Spleen (tissue), 11 donors: Measurements from ENCODE around the gene SLC35E4. TPM values are rescaled to one million over a fixed set of nuclear protein-coding genes. Genes with fewer than 3 reads are reported as not detected.

ENCODE experiments used
- DNase-seq: peaks from one replicate; pipeline ENCODE4 v3.0.0-alpha.2; 2020
- H3K27ac ChIP-seq, 8 donors: fragments of 200-600 bp; sonication (generic) in 7 of 8; 1 replicate in 4 of 8; 2 replicates in 4 of 8; pipeline versions ENCODE4 v1.5.0 to v1.8.0; 2016 to 2021; ENCODE audit warnings: inconsistent platforms in 4 of 8, mild to moderate bottlenecking in 4 of 8, moderate library complexity in 1 of 8
- H3K27me3 ChIP-seq, 7 donors: fragments of 200-600 bp; sonication (generic) in 6 of 7; replicated peaks in 1 of 7; 1 replicate in 4 of 7; 2 replicates in 3 of 7; pipeline versions ENCODE4 v1.5.0 to v1.8.0; 2016 to 2021; ENCODE audit warnings: inconsistent platforms in 3 of 7, mild to moderate bottlenecking in 1 of 7
- H3K36me3 ChIP-seq, 6 donors: fragments of 200-600 bp; sonication (generic) in 5 of 6; 1 replicate in 4 of 6; 2 replicates in 2 of 6; pipeline versions ENCODE4 v1.5.0 to v1.8.0; 2016 to 2021; ENCODE audit warnings: inconsistent platforms in 2 of 6
- H3K4me1 ChIP-seq, 6 donors: fragments of 200-600 bp; sonication (generic) in 5 of 6; 1 replicate in 3 of 6; 2 replicates in 3 of 6; pipeline versions ENCODE4 v1.5.0 to v1.8.0; 2016 to 2021; ENCODE audit warnings: inconsistent platforms in 3 of 6
- H3K4me3 ChIP-seq, 8 donors: fragments of 200-600 bp; sonication (generic) in 7 of 8; 1 replicate in 4 of 8; 2 replicates in 4 of 8; pipeline versions ENCODE4 v1.5.0 to v1.8.0; 2016 to 2021; ENCODE audit warnings: inconsistent platforms in 4 of 8, mild to moderate bottlenecking in 4 of 8, moderate library complexity in 2 of 8
- H3K9me3 ChIP-seq, 8 donors: fragments of 200-600 bp; sonication (generic) in 7 of 8; 1 replicate in 4 of 8; 2 replicates in 4 of 8; pipeline versions ENCODE4 v1.5.0 to v1.8.0; 2016 to 2021; ENCODE audit warnings: inconsistent platforms in 4 of 8
- CTCF ChIP-seq, 11 experiments: fragments of 200-600 bp in 7 of 11; fragments of 450-650 bp in 4 of 11; sonication (generic) in 4 of 11; IDR thresholded peaks in 8 of 11; conservative IDR thresholded peaks in 3 of 11; 1 replicate in 7 of 11; 2 replicates in 4 of 11; pipeline versions ENCODE4 v1.4.0 to v1.8.0; 2016 to 2021; ENCODE audit warnings: antibody characterized with exemption in 11 of 11, inconsistent platforms in 4 of 11, mild to moderate bottlenecking in 1 of 11
- POLR2A ChIP-seq, 3 donors: fragments of 450-650 bp; IDR thresholded peaks; one replicate each; pipeline ENCODE4 v1.5.1; 2017; ENCODE audit warnings: antibody characterized with exemption in 3 of 3, mild to moderate bottlenecking in 1 of 3
- POLR2AphosphoS5 ChIP-seq, 3 donors: sonication (generic); formaldehyde crosslinking; IDR thresholded peaks; one replicate each; pipeline ENCODE4 v1.5.1; 2017; ENCODE audit warnings: antibody characterized with exemption in 3 of 3
- WGBS, 5 donors: extraction: QIAGEN DNeasy Blood & Tissue Kit in 3 of 5; methylation state at CpG; one replicate each; pipeline versions ENCODE4 v1.1.5 to v1.1.7; 2013 to 2018; 5-methylcytosine and 5-hydroxymethylcytosine counted together
- intact Hi-C: fragments of 100-400 bp; cut with DNase I; formaldehyde crosslinking; loops from one replicate; pipeline ENCODE4 v1.15.0; 2023; ENCODE audit warnings: low total_unique reads
- polyA plus RNA-seq, 3 donors: library from polyadenylated mRNA; stranded (reverse); fragments of 200-250 nt; gene quantifications; one replicate each; pipeline ENCODE4 v1.2.1, GENCODE V29; 2013
- total RNA-seq, 7 donors: library from RNA; depleted of rRNA in 3 of 7; stranded (reverse); fragments of >200 nt in 3 of 7; fragmentation: NEBNext Ultra II Directional in 4 of 7; extraction: Animal tissue kit (Norgen Biotek cat#: 25700) in 4 of 7; gene quantifications; one replicate each; pipeline versions ENCODE4 v1.1.0 to v1.2.1, GENCODE V29; 2016 to 2021
- donor health status: healthy with polysubstance abuse.
- donor health status: DM: no; HTN: no; CAD: no; lungs with moderate emphysema.
- donor health status: DM: no; HTN: no; CAD: no.
- donor health status: Bipolar disorder and iron deficiency.
- donor health status: healthy.
- donor health status: DM: no; HTN: no; CAD: no.
- donor health status: DM: yes; HTN: yes; CAD: no.

The SLC35E4 gene
- total and polyA plus RNA-seq, 10 donors: 0.37 to 6.7 (median 2.8) TPM

GRCh38 chr22:30601464-30601863 is 34.1 kb upstream of the SLC35E4 start:
- H3K4me3 ChIP-seq: no peak overlapping the region
- H3K27me3 ChIP-seq: no peaks in the 10 kb centered on the region
- H3K36me3 ChIP-seq: peaks cover 0 to 9% (median 0%) of the 10 kb centered on the region in 6 donors
- peaks cover 7 to 16% (median 13%) of the 10 kb centered on the region in 6 donors for H3K4me1 ChIP-seq
- TF ChIP-seq POLR2AphosphoS5 (IDR thresholded peaks at IDR 0.05): no peak
- no peak for TF ChIP-seq POLR2A (IDR thresholded peaks at IDR 0.05)
- no peak for TF ChIP-seq CTCF (IDR thresholded peaks at IDR 0.05 in 8 of 11, conservative IDR thresholded peaks at IDR 0.05 in 3 of 11)
- intact Hi-C loops: no loop called here
- WGBS, 5 donors: 84 to 91% (median 86%) methylated on average over 5 of the region's 5 CpGs
- DNase-seq: no peak
- no peak overlapping the region for H3K27ac ChIP-seq
- H3K9me3 ChIP-seq: no peaks in the 10 kb centered on the region

- Histone ChIP-seq H3K27me3 (no peaks in the 10 kb centered on the region), H3K9me3 (no peaks in the 10 kb centered on the region), H3K4me3 (no peak overlapping the region), H3K4me1 (peaks cover 7 to 21% (median 18%) of the 10 kb centered on the region in 6 donors), H3K36me3 (peaks cover 0 to 9% (median 0%) of the 10 kb centered on the region in 6 donors), H3K27ac (no peak overlapping the region)
- intact Hi-C loops: no loop called here
- WGBS, 5 donors: 48 to 67% (median 59%) methylated on average over 3 of the region's 3 CpGs
- no peak for TF ChIP-seq POLR2A (IDR thresholded peaks at IDR 0.05)
- TF ChIP-seq CTCF (IDR thresholded peaks at IDR 0.05 in 8 of 11, conservative IDR thresholded peaks at IDR 0.05 in 3 of 11): peak in 1 of 11 experiments; percentile 25
- no peak for DNase-seq
These were observed 33.5 kb upstream of the SLC35E4 start for GRCh38 chr22:30602049-30602448.

- no peaks in the 10 kb centered on the region for H3K27me3 ChIP-seq
- TF ChIP-seq POLR2AphosphoS5 (IDR thresholded peaks at IDR 0.05) (no peak), CTCF (IDR thresholded peaks at IDR 0.05 in 8 of 11, conservative IDR thresholded peaks at IDR 0.05 in 3 of 11) (no peak), POLR2A (IDR thresholded peaks at IDR 0.05) (no peak)
- H3K36me3 ChIP-seq: peaks cover 0 to 9% (median 0%) of the 10 kb centered on the region in 6 donors
- WGBS, 5 donors: 84 to 88% (median 86%) methylated on average over 3 of the region's 3 CpGs
- H3K4me3 ChIP-seq: no peak overlapping the region
- intact Hi-C loops: no loop called here
- no peak for DNase-seq
- no peak overlapping the region for H3K27ac ChIP-seq
- no peaks in the 10 kb centered on the region for H3K9me3 ChIP-seq
- peaks cover 20 to 39% (median 36%) of the 10 kb centered on the region in 6 donors for H3K4me1 ChIP-seq
These were observed 31.8 kb upstream of the SLC35E4 start for GRCh38 chr22:30603801-30604200.

GRCh38 chr22:30604723-30605122 is 30.9 kb upstream of the SLC35E4 start:
- peak overlapping the region in 2 of 8 donors; percentile 87 to 88 for H3K27ac ChIP-seq
- TF ChIP-seq POLR2A (IDR thresholded peaks at IDR 0.05) (no peak), POLR2AphosphoS5 (IDR thresholded peaks at IDR 0.05) (no peak), CTCF (IDR thresholded peaks at IDR 0.05 in 8 of 11, conservative IDR thresholded peaks at IDR 0.05 in 3 of 11) (no peak)
- DNase-seq: no peak
- no peaks in the 10 kb centered on the region for H3K27me3 ChIP-seq
- no peak overlapping the region for H3K4me3 ChIP-seq
- peaks cover 0 to 9% (median 0%) of the 10 kb centered on the region in 6 donors for H3K36me3 ChIP-seq
- H3K4me1 ChIP-seq: peaks cover 25 to 48% (median 45%) of the 10 kb centered on the region in 6 donors
- no peaks in the 10 kb centered on the region for H3K9me3 ChIP-seq
- intact Hi-C loops: no loop called here
- 88 to 100% (median 93%) methylated on average over 2 of the region's 2 CpGs for WGBS, 5 donors
